ENCODE measurements around the gene AMOTL1.
"Not testable (repeated sequence)": the region's sequence is repeated elsewhere in the genome, so short reads cannot be mapped to it uniquely, and the experiment has no call there.

Gene AMOTL1

DNA sequence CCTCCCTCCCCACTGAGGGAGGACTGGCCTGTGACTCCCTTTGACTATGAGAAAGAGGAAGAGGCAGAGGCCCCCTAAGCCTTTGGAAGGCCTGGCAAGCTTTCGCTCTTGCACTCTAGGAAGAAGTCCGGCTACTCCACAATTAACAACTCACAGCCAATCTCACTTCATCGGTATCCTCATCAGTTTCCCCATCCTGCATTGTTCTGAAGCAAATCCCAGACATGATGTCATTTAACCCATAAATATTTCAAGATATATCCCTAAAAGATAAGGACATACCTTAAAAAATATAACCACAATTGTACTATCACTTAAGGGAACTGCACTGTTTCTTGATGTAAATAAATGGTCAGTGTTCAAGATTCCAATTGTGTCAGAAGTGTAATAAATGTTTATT is 142.1 kb downstream of the AMOTL1 start:
- Histone ChIP-seq H2AFZ (ENCODE audit: low read length, unreplicated experiment) (no peak overlapping the region), H3K36me3 (ENCODE audit: insufficient read depth, low read length) (peaks cover 6% of the 10 kb centered on the region; the same call in 1 of the 2 replicates), H3K27ac (ENCODE audit: low read depth, low read length) (no peak overlapping the region), H3K79me2 (ENCODE audit: control insufficient read depth, insufficient read depth, low read length, unreplicated experiment) (no peaks in the 10 kb centered on the region), H3K27me3 (ENCODE audit: insufficient read depth, low read length) (no peaks in the 10 kb centered on the region), H3K4me1 (ENCODE audit: control insufficient read depth, insufficient read depth, low read length, unreplicated experiment) (no peaks in the 10 kb centered on the region), H3K4me3 (ENCODE audit: low read depth, low read length) (no peak overlapping the region)

DNA sequence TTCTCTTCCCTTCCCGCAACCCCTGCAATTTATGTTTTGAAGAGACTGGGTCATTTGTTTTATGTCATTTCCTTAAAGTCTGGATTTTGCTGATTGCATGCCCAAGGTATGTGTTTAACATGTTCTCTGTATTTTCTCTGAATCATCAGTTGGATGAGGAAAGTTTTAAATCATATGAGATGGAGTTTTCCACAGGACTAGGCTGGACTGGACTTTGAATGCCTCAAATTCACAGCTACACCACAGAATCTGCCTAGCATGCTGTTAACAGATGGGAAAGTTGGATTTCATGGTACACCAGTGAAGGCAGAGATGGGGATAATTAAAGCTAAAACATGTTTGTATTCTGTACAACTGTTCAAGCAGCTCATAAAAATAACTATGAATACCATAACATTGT is 142.6 kb downstream of the AMOTL1 start:
- no peaks in the 10 kb centered on the region for H3K27me3 ChIP-seq (ENCODE audit: insufficient read depth, low read length)
- no peaks in the 10 kb centered on the region for H3K79me2 ChIP-seq (ENCODE audit: control insufficient read depth, insufficient read depth, low read length, unreplicated experiment)
- no peaks in the 10 kb centered on the region for H3K4me1 ChIP-seq (ENCODE audit: control insufficient read depth, insufficient read depth, low read length, unreplicated experiment)
- H3K4me3 ChIP-seq (ENCODE audit: low read depth, low read length) = no peak overlapping the region
- peaks cover 3% of the 10 kb centered on the region; the same call in 1 of the 2 replicates for H3K36me3 ChIP-seq (ENCODE audit: insufficient read depth, low read length)
- no peak overlapping the region for H3K27ac ChIP-seq (ENCODE audit: low read depth, low read length)
- H2AFZ ChIP-seq (ENCODE audit: low read length, unreplicated experiment) = no peak overlapping the region

DNA sequence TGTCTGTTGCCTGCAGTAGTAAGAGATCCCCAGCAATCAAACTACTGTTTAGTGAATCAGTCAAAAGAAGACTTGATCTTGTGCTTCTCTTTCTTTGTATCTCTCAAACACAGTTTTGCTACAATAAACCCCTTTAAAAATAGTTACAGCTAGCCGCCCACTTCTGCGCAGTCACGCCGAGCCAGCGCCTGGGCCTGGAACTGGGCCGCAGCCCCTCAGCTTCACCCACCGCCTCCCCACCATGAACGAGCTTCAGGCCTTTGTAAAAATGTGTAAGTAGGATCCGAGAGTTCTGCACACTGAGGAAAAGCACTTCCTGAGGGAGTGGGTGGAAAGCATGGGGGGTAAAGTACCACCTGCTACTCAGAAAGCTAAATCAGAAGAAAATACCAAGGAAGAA is 144.7 kb downstream of the AMOTL1 start:
- Histone ChIP-seq H3K79me2 (ENCODE audit: control insufficient read depth, insufficient read depth, low read length, unreplicated experiment) (no peaks in the 10 kb centered on the region), H3K27me3 (ENCODE audit: insufficient read depth, low read length) (no peaks in the 10 kb centered on the region), H3K36me3 (ENCODE audit: insufficient read depth, low read length) (no peaks in the 10 kb centered on the region), H3K4me3 (ENCODE audit: low read depth, low read length) (no peak overlapping the region), H3K4me1 (ENCODE audit: control insufficient read depth, insufficient read depth, low read length, unreplicated experiment) (no peaks in the 10 kb centered on the region), H2AFZ (ENCODE audit: low read length, unreplicated experiment) (no peak overlapping the region), H3K27ac (ENCODE audit: low read depth, low read length) (no peak overlapping the region)

DNA sequence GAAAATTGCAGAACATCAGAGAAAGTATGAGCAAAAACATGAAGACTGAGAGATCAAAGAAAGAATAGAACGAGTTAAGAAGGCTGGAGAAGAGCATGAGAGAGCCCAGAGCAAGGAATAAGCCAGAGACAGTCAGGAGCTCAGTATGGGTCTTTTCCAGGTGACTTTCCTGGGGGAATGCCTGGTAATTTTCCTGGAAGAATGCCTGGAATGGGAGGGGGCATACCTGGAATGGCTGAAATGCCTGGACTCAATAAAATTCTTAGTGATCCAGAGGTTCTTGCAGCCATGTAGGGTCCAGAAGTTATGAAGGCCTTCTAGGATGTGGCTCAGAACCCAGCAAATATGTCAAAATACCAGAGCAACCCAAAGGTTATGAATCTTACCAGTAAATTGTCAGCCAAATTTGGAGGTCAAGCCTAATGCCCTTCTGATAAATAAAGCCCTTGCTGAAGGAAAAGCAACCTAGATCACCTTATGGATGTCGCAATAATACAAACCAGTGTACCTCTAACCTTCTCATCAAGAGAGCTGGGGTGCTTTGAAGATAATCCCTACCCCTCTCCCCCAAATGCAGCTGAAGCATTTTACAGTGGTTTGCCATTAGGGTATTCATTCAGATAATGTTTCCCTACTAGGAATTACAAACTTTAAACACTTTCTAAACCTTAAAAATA is 145.7 kb downstream of the AMOTL1 start:
- not testable (repeated sequence) for H3K4me1 ChIP-seq (ENCODE audit: control insufficient read depth, insufficient read depth, low read length, unreplicated experiment); H3K27ac ChIP-seq (ENCODE audit: low read depth, low read length); H3K27me3 ChIP-seq (ENCODE audit: insufficient read depth, low read length); H3K36me3 ChIP-seq (ENCODE audit: insufficient read depth, low read length); H3K79me2 ChIP-seq (ENCODE audit: control insufficient read depth, insufficient read depth, low read length, unreplicated experiment); H2AFZ ChIP-seq (ENCODE audit: low read length, unreplicated experiment); H3K4me3 ChIP-seq (ENCODE audit: low read depth, low read length)

DNA sequence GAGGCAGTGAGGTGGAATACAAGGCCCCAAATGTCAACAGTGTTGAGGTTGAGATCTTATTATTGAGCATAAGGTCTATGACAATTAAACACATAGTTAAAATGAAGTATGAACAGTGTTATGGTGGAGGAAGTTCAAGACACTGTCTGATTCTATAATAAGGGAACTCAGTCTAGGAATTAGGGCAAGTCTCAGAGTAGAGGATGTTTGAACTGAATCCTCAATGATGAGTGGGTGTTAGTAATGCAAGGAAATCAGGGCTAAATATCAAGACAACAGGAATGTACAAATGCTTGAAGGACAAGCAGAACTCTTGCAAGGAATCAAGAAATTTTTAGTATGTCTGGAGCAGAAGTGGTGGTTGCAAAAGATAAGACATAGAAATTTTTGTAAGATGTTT is 152.2 kb downstream of the AMOTL1 start:
- Histone ChIP-seq H3K4me3 (ENCODE audit: low read depth, low read length) (no peak overlapping the region), H3K27me3 (ENCODE audit: insufficient read depth, low read length) (no peaks in the 10 kb centered on the region), H3K79me2 (ENCODE audit: control insufficient read depth, insufficient read depth, low read length, unreplicated experiment) (no peaks in the 10 kb centered on the region), H3K4me1 (ENCODE audit: control insufficient read depth, insufficient read depth, low read length, unreplicated experiment) (no peaks in the 10 kb centered on the region), H2AFZ (ENCODE audit: low read length, unreplicated experiment) (no peak overlapping the region), H3K36me3 (ENCODE audit: insufficient read depth, low read length) (peaks cover 4% of the 10 kb centered on the region; the same call in 1 of the 2 replicates), H3K27ac (ENCODE audit: low read depth, low read length) (no peak overlapping the region)

DNA sequence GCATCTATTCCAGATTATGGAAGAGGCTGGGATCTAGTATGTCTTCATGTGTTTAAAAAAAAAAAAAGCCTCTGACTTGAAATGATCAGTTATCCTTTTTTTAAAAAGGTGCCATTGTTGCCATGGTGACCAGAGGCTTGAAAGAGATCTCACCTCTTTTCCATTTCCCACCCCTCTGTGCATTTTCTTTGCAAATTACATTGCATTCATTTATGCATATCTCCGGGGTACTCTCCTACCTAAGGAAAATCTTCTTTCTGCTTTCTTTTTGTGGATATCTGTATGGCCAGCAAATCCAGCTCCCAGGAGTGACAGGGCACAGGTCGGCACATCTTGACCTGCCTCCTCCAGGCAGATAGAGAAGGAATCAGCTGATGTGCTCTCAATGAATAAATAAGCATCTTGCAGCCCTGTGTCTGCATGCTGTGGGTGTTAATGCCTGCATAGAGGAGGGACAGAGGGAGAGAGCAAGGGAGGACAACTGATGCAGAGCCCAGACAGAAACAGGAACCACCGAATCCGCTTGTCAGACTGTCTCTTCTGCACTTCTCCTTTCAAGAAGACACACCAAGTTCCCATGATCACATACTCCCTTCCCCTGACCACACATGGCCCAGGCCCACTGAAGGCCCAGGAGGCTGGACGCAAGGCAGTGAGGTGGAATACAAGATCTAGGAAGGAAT is 154.3 kb downstream of the AMOTL1 start:
- peaks cover 18% of the 10 kb centered on the region for H3K4me1 ChIP-seq (ENCODE audit: control insufficient read depth, insufficient read depth, low read length, unreplicated experiment)
- peaks cover 4% of the 10 kb centered on the region; the same call in 1 of the 2 replicates for H3K36me3 ChIP-seq (ENCODE audit: insufficient read depth, low read length)
- H3K79me2 ChIP-seq (ENCODE audit: control insufficient read depth, insufficient read depth, low read length, unreplicated experiment) = no peaks in the 10 kb centered on the region
- H3K27me3 ChIP-seq (ENCODE audit: insufficient read depth, low read length) = no peaks in the 10 kb centered on the region
- no peak overlapping the region for H3K4me3 ChIP-seq (ENCODE audit: low read depth, low read length)
- H3K27ac ChIP-seq (ENCODE audit: low read depth, low read length) = no peak overlapping the region
- no peak overlapping the region for H2AFZ ChIP-seq (ENCODE audit: low read length, unreplicated experiment)

DNA sequence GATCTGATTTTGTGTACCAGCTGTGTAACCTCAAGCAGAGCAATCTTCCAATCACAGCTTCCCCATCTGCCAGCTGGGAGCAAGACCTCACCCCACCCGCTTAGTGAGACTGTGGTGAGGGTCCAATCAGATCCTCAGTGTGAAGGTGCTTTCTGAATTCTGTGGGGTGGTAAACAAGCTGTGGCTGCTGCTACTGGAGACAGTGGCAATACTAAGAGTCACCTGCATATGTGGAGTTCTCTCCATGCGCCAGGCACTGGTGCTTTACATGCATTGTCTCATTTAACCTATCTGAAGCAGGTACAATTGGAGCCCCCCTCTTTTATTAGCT is 154.8 kb downstream of the AMOTL1 start:
- H3K4me3 ChIP-seq (ENCODE audit: low read depth, low read length) = no peak overlapping the region
- H3K27me3 ChIP-seq (ENCODE audit: insufficient read depth, low read length) = no peaks in the 10 kb centered on the region
- H3K79me2 ChIP-seq (ENCODE audit: control insufficient read depth, insufficient read depth, low read length, unreplicated experiment) = no peaks in the 10 kb centered on the region
- H3K27ac ChIP-seq (ENCODE audit: low read depth, low read length) = no peak overlapping the region
- peaks cover 4% of the 10 kb centered on the region; the same call in 1 of the 2 replicates for H3K36me3 ChIP-seq (ENCODE audit: insufficient read depth, low read length)
- peaks cover 23% of the 10 kb centered on the region for H3K4me1 ChIP-seq (ENCODE audit: control insufficient read depth, insufficient read depth, low read length, unreplicated experiment)
- no peak overlapping the region for H2AFZ ChIP-seq (ENCODE audit: low read length, unreplicated experiment)

DNA sequence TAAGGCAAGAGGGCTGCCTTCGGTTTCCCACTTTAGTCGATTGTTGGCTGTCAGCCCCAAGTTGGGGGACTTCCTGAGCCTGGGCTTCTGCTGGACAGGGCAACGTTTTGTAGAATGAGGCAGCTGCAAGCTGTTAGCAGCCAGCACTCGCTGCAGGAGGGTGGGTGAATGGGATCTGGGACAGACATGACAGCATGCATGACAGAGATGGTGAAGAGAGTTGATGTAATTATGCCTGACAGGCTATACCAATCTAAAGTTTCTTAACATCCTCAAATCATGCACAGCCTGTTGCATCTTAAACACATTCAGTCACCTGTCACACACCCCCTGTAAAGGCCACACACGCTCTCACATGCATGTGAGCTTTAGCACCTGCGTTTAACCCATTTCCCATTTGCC is 156.0 kb downstream of the AMOTL1 start:
- H3K27ac ChIP-seq (ENCODE audit: low read depth, low read length) = no peak overlapping the region
- H3K4me1 ChIP-seq (ENCODE audit: control insufficient read depth, insufficient read depth, low read length, unreplicated experiment) = peaks cover 35% of the 10 kb centered on the region
- H2AFZ ChIP-seq (ENCODE audit: low read length, unreplicated experiment) = no peak overlapping the region

DNA sequence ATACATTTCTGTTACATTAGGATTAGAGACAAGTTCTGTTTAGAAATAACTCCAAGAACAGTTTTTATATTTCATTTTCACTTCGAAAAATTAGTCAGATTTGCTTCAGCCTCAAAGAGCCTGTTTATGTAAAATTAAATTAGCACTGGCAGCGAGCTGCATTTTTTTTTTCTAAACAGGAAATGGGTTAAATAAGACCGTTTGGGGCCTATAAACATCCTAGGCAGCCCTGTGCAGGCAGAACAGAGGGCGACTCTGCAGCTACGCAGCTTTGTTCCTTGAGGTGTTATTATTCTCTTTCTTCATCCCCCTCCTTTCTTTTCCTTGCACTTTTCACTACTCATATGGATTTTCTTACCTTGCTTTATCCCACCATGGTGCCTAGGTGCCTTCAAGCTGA is 156.5 kb downstream of the AMOTL1 start:
- Histone ChIP-seq H3K79me2 (ENCODE audit: control insufficient read depth, insufficient read depth, low read length, unreplicated experiment) (no peaks in the 10 kb centered on the region), H3K4me1 (ENCODE audit: control insufficient read depth, insufficient read depth, low read length, unreplicated experiment) (peaks cover 35% of the 10 kb centered on the region), H3K4me3 (ENCODE audit: low read depth, low read length) (no peak overlapping the region), H3K27me3 (ENCODE audit: insufficient read depth, low read length) (no peaks in the 10 kb centered on the region), H3K27ac (ENCODE audit: low read depth, low read length) (no peak overlapping the region), H3K36me3 (ENCODE audit: insufficient read depth, low read length) (peaks cover 4% of the 10 kb centered on the region; the same call in 1 of the 2 replicates), H2AFZ (ENCODE audit: low read length, unreplicated experiment) (no peak overlapping the region)

More for the DNA sequence above, 156.0 kb downstream of the AMOTL1 start:
- Histone ChIP-seq H3K79me2 (ENCODE audit: control insufficient read depth, insufficient read depth, low read length, unreplicated experiment) (no peaks in the 10 kb centered on the region), H3K4me3 (ENCODE audit: low read depth, low read length) (no peak overlapping the region), H3K36me3 (ENCODE audit: insufficient read depth, low read length) (peaks cover 4% of the 10 kb centered on the region; the same call in 1 of the 2 replicates), H3K27me3 (ENCODE audit: insufficient read depth, low read length) (no peaks in the 10 kb centered on the region)

DNA sequence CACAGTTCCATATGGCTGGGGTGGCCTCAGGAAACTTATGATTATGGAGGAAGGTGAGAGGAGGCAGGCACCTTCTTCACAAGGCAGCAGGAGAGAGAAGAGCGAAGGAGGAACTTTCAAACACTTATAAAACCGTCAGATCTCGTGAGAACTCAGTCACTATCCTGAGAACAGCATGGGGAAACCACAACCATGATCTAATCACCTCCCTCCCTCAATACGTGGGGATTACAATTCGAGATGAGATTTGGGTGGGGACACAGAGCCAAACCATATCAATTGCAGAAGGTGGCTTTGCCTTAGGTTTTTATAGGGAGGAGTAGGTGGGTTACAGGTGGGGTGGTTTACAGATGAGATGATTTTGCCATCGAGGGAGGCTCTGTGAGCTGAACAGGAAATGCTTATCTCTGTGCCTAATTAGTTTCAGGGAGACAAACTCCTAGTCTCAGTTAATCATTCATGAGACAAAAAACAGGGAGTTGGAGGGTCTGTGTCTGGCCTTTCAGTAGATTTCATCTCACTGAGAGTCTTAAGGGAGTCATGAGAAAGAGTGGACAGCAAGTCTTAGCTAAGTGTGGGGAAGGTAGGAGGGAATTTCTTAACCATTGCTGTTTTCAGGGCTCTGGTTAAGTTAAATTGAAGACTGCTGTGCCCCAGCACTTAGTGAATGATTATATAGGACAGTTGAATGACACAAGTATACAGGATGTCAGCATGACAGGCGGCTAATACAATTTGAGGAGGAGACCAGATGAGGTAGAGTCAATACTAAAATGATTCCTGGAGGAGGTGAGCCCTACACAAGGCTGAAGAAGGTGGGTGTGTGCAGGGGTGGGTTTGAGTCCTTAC is 157.5 kb downstream of the AMOTL1 start:
- H3K4me3 ChIP-seq (ENCODE audit: low read depth, low read length) = no peak overlapping the region
- no peak overlapping the region for H2AFZ ChIP-seq (ENCODE audit: low read length, unreplicated experiment)
- H3K27ac ChIP-seq (ENCODE audit: low read depth, low read length) = peak overlapping the region; percentile 91; the same call in 1 of the 2 replicates
- peaks cover 35% of the 10 kb centered on the region for H3K4me1 ChIP-seq (ENCODE audit: control insufficient read depth, insufficient read depth, low read length, unreplicated experiment)
- no peaks in the 10 kb centered on the region for H3K27me3 ChIP-seq (ENCODE audit: insufficient read depth, low read length)
- H3K79me2 ChIP-seq (ENCODE audit: control insufficient read depth, insufficient read depth, low read length, unreplicated experiment) = no peaks in the 10 kb centered on the region
- H3K36me3 ChIP-seq (ENCODE audit: insufficient read depth, low read length) = peaks cover 4% of the 10 kb centered on the region; the same call in 1 of the 2 replicates
